ENCODE measurements around the gene PNPLA6.
"Not testable (repeated sequence)": the region's sequence is repeated elsewhere in the genome, so short reads cannot be mapped to it uniquely, and the experiment has no call there.

PNPLA6 gene

DNA sequence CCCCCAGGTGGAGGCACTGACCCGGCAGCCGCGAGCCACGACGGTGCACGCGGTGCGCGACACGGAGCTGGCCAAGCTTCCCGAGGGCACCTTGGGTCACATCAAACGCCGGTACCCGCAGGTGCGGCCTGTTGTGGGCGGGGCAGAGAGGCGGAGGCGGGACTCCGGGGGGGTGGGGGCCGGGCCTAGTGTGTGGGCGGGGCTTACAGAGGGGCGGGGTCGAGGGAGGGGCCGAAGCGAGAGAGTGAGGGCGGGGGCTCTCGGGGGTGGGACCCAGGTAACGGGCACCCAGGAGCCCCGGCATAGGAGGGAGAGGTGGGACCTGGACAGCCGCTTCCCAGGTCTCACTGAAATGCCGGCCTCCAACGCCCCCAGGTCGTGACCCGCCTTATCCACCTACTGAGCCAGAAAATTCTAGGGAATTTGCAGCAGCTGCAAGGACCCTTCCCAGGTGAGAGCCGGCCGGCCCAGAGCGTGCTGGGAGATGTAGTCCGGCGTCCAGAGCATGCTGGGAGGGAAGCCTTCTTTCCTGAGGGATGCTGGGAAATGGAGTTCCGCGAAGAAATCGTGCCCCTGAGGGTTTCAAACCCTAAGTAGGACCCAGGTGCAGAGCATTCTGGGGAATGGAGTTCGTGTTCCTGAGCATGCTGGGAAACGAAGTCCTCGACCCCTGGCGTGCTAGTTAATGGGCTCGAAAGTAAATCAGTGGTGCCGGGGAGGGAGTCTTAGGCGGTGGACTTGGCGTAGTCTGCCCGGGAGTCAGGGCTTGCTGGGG lies 15.7 kb downstream of the PNPLA6 start:
- DNase-seq (ENCODE audit: low read depth in 2 of 3, low spot score in 2 of 3) = no peak

DNA sequence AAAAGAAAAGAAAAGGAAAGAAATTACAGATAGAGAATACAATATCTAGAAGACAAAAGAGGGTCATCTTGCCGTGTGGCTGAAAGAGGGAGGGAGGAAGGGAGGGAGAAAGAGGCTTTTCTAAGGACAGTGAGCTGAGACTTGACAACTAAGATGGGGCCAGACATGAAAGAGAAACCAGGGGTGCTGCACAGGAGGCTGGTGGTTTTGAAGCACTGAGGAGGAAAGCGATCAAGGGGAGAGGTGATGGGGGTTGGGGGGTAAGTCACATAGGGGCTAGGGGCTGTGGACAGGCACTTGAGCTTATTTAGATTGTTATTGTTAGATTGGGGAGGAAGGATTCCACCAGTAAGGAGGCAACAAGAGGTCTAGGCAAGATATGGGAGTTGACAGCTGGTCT lies 17.3 kb downstream of the PNPLA6 start:
- no peak for DNase-seq (ENCODE audit: low read depth in 2 of 3, low spot score in 2 of 3)

DNA sequence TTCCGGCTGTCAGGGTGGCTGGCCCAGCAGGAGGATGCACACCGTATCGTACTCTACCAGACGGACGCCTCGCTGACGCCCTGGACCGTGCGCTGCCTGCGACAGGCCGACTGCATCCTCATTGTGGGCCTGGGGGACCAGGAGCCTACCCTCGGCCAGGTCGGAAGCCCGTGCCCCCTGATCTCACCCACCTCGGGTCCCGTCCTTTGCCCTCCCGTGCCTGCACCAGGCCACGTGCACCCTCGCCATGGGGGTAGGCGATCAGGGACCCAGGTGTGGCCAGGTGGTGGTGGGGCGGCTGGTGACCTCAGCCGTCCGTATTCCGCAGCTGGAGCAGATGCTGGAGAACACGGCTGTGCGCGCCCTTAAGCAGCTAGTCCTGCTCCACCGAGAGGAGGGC lies 19.0 kb downstream of the PNPLA6 start:
- no peak for DNase-seq (ENCODE audit: low read depth in 2 of 3, low spot score in 2 of 3)

DNA sequence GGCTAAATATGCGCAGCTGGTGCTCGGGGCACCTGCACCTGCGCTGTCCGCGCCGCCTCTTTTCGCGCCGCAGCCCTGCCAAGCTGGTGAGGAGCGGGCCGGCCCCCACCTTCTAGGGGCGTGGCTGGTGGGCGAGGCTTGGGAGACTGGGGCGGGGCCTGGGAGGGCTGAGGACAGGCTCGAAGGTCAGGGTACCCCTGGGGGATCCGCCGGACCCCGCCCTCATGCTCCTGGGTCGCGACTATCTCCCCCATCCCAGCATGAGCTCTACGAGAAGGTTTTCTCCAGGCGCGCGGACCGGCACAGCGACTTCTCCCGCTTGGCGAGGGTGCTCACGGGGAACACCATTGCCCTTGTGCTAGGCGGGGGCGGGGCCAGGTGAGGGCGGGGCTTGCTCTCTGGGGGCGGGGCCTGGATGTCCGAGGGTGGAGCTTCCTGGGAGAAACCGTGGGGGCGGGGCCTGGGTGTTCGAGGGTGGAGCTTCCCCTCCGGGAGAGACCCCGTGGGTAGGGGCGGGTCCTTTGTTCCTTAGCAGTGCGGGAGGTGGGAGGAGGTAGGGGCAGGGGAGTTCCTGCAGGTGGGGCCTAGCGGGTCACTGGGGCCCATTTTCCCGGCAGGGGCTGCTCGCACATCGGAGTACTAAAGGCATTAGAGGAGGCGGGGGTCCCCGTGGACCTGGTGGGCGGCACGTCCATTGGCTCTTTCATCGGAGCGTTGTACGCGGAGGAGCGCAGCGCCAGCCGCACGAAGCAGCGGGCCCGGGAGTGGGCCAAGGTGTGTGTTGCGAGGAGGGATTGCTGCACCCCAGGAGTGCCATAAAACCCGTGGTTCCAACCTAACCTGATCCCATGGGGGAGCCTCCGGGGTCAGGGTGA lies 19.7 kb downstream of the PNPLA6 start:
- DNase-seq (ENCODE audit: low read depth in 2 of 3, low spot score in 2 of 3) = no peak

DNA sequence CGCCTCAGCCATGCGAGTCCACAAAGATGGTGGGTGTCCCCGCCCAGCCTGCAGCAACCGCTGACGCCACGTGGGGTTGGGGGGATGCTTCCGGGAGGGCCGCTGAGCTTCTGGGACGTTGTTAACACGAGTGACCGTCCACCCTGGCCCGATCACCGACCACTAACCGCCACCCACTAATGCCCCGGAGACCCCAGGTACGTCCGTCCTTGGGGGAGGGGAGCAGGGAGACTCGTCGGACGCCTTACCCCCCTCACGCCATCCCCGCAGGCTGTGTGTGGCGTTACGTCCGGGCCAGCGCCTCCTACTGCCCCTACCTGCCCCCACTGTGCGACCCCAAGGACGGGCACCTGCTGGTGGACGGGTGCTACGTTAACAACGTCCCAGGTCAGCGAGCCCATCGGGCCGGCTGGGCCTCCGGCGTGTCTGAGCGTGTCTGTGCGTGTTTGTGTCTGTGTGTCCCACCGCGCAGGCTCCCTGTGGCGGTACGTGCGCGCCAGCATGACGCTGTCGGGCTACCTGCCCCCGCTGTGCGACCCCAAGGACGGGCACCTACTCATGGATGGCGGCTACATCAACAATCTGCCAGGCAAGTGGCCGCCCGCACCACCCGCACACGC lies 21.3 kb downstream of the PNPLA6 start:
- no peak for DNase-seq (ENCODE audit: low read depth in 2 of 3, low spot score in 2 of 3)

DNA sequence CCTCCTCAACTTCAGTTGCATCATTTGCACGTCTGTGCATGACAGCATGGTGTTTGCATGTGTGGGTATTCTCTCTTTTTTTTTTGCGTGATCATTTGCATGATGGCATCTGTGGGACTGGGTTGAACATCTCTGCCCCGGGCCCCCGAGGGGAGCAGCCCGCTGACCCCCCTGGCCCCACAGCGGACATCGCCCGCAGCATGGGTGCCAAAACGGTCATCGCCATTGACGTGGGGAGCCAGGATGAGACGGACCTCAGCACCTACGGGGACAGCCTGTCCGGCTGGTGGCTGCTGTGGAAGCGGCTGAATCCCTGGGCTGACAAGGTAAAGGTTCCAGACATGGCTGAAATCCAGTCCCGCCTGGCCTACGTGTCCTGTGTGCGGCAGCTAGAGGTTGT lies 23.1 kb downstream of the PNPLA6 start:
- no peak for DNase-seq (ENCODE audit: low read depth in 2 of 3, low spot score in 2 of 3)

DNA sequence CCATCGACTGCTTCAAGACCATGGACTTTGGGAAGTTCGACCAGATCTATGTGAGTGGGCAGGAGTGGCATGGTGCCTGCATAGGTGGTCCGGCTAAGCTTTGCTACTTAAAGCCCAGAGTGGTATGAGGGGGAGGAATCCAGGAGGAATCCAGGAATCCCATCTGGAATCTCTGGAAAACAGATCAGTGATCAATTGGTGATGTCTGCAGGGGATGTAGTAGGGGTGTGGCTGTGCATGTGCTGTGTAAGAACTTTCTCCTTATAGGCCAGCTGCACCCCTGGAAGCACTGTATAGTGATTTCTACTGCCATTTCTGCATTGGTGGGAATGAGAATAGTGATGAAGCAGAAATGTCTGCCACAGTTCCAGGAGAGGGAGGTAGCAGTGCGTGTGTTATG lies 23.6 kb downstream of the PNPLA6 start:
- no peak for DNase-seq (ENCODE audit: low read depth in 2 of 3, low spot score in 2 of 3)

DNA sequence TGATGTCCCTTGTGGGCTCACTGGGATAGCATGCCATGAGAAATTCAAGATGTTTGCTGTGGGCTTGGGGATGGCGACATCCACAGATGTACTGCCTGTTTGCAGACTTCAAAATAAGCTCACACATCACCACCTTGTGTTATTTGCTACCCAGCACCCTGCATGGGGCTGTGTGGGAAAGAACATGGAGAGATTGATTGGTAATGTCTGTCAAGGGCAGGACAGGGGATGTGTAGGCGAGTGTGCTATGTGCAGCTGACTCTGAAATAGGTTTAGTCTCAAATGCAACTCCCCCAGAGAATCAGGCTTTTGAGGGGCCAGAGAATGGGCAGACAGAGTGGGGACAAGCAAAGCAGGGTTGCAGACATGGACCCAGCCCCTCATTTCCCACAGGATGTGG lies 24.7 kb downstream of the PNPLA6 start:
- no peak for DNase-seq (ENCODE audit: low read depth in 2 of 3, low spot score in 2 of 3)

DNA sequence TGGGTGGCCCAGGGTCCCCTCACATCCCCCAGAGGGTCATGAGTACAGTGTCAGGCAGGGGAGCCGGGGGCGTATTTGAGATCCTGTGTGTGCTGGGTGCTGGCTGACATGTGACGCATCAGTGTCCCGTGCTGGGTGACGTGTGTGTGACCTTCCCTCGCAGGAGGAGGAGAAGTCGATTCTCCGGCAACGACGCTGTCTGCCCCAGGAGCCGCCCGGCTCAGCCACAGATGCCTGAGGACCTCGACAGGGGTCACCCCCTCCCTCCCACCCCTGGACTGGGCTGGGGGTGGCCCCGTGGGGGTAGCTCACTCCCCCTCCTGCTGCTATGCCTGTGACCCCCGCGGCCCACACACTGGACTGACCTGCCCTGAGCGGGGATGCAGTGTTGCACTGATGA lies 25.8 kb downstream of the PNPLA6 start:
- no peak for DNase-seq (ENCODE audit: low read depth in 2 of 3, low spot score in 2 of 3)

DNA sequence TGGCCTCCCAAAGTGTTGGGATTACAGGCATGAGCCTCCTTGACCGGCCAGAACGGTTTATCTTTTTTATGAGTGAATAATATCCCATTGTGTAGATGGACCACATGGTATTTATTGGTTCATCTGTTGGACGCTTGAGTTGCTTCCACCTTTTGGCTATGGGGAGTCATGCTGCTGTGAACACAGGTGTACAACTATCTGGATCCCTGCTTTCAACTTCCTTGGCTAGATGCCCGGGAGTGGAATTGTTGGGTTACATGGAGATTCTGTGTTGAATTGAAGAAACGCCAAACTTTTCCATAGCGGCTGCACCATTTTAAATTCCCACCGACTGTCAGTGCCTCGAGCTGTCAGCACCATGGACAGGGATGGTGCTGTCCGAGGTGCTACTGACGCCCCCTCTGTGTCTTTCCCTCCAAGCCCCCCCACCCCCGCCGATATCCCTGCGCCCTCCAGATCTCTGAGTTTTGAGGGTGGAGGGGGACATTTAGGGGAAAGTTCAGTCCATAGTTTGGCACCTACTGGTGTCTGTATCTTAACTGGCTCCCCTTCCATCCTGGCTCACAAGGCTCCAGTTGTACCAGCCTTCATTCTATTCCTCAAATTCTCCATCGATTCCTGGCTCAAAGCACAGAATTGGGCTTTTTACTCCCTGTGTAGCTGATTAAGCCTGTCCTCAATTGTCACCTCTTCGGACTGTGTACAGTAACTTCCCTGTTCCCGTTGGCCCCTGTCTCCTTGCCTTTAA lies 27.3 kb downstream of the PNPLA6 start:
- DNase-seq (ENCODE audit: low read depth in 2 of 3, low spot score in 2 of 3) = no peak

DNA sequence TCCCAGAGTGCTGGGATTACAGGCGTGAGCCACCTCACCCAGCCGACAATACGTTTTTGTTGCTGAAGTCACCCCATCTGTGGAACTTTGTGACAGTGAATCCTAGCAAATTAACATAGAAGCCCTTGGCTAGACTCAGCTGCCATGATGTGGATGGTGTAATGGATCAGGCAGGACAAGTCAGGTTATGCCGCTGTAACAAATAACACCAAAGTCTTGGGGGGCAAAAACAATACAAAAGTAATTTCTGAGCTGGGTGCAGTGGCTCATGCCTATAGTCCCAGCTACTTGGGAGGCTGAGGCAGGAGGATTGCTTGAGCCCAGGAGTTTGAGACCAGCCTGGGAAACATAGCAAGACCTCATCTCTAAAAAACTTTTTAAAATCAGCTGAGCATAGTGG lies 29.3 kb downstream of the PNPLA6 start:
- DNase-seq (ENCODE audit: low read depth in 2 of 3, low spot score in 2 of 3) = no peak

DNA sequence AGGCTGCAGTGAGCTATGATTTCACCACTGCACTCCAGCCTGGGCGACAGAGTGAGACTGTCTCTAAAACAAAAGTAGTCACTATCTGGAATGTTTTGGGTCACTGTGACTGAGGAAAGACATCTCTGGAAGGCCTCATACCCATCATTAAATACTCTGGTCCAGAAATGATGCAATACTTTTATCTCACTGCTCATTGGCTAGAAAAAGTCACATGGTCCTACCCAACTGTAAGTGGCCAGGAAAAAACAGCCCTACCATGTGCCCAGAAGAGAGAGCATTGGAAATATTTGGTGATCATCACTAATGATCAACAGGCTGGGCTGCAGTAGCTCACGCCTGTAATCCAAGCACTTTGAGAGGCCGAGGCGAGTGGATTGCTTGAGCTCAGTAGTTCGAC lies 29.8 kb downstream of the PNPLA6 start:
- DNase-seq (ENCODE audit: low read depth in 2 of 3, low spot score in 2 of 3) = no peak

DNA sequence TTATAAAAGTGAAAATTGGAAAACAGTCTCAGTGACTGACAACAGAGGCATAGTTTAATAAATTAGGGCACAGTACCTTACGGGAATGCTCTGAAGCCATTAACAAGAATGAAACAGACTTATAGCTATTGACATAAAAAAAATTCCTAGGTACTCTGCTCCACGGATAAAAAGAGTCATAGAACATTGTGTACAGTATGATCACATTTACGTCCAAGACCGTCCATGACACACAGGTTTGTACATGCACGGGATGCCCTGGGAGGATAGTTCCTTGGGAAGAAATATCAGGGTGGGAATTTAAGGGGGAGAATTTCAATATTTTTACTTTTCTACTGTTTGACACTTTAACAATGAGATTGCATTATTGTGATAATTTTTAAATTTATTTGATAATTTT lies 35.2 kb downstream of the PNPLA6 start:
- DNase-seq (ENCODE audit: low read depth in 2 of 3, low spot score in 2 of 3) = no peak

DNA sequence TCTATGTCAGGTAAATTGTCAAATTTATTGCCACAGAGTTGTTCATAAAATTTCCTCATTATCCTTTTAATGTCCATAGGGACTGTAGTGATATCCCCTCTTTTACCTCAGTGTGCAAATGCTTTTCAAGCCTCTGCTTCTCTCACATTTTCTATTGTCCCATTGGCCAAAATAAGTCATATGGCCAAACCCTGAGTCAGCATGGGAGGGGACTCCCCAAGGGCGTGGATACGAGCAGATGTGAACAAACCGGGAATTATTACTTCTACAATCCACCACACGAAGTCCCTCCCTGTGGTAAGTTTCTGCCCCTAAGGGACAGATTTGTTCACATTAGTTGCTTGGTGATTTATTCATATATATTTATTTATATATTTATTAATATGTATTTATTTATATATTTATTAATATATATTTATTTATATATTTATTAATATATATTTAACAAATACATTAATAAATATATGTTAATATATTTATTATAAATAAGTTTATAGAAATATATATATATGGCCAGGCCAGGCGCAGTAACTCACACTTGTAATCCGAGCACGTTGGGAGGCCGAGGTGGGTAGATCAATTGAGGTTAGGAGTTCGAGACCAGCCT lies 40.0 kb downstream of the PNPLA6 start:
- no peak for DNase-seq (ENCODE audit: low read depth in 2 of 3, low spot score in 2 of 3)

DNA sequence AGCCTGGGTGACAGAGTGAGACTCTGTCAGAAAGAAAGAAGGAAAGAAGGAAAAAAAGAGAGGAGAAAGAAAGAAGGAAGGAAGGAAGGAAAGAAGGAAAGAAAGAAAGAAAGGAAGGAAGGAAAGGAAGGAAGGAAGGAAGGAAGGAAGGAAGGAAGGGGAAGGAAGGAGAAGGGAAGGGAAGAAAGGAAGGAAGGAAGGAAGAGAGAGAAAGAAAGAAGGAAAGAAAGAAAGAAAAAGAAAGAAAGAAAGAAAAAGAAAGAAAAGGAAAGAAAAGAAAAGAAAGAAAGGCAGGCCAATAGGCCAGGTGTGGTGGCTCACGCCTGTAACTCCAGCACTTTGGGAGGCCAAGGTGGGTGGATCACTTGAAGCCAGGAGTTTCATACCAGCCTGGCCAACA lies 41.9 kb downstream of the PNPLA6 start:
- not testable (repeated sequence) for DNase-seq (ENCODE audit: low read depth in 2 of 3, low spot score in 2 of 3)

DNA sequence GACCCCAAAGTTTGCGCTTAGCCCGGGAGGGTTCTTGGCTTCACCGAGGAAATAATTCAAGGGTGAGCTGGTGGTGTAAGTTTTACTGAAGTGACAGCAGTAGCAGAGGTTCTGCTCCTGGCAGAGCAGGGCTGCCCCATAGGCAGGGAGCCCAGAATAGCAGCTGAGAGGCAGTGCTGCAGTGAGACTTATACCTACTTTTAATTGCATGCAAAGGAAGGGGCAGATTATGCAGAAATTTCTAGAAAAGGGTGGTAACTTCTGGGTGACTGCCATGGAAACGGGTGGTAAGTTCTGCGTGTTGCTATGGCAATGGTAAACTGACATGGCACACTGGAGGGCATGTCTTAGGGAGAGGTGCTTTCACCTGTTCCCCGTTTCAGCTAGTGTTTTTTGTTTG lies 42.6 kb downstream of the PNPLA6 start:
- DNase-seq (ENCODE audit: low read depth in 2 of 3, low spot score in 2 of 3) = no peak

DNA sequence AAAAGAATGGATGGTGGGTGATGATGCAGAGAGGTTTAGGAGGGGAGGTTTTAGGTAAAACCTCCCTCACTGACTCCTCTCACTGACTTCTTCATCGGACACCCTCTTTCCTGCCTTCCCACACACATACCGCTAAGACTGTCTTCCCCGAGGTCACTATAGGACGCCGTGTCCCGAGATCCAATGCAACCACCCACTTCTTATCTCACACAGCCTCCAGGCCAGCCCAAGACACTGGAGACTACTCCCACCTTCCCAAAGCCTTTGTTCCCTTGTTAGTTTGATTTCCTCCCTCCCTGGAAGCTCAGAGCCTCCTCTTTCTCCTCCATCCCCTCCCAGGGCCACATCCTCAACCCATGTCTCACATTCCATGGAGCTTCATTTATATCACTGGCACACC lies 43.7 kb downstream of the PNPLA6 start:
- no peak for DNase-seq (ENCODE audit: low read depth in 2 of 3, low spot score in 2 of 3)

DNA sequence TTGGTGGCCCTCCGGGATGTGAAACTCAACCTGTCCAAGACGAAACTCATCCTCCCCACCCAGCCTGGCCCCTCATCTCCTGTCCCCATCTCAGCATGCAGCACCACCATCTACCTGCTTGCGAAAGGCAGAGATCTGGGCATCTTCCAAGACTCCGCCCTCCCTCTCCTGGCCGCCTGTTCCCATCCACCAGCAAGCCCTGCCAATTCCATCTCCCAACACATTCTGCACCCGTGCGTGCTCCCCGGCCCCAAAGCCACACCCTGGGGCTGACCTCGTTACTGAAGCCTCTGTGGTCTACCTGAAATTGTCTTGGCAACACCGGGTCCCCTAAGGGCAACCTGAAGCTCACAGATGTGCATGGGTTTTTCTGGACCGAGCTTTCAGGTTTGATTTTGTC lies 46.9 kb downstream of the PNPLA6 start:
- no peak for DNase-seq (ENCODE audit: low read depth in 2 of 3, low spot score in 2 of 3)

DNA sequence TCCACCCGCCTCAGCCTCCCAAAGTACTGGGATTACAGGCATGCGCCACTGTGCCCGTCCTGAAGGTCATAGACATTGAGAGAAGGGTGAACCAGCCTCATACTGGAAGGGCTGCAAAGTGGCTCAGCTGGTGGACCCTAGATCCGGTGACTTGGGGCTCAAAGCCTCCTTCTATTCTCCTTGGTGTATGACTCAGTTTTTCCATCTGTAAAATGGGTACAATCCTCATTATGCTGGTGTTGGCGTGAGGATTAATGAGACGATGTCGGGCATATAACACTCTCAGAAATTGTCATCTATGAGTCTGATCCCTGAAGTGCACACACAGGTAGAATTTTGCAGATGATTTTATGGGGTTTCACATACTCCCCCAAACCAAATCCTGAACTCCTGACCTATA lies 54.3 kb downstream of the PNPLA6 start:
- no peak for DNase-seq (ENCODE audit: low read depth in 2 of 3, low spot score in 2 of 3)

DNA sequence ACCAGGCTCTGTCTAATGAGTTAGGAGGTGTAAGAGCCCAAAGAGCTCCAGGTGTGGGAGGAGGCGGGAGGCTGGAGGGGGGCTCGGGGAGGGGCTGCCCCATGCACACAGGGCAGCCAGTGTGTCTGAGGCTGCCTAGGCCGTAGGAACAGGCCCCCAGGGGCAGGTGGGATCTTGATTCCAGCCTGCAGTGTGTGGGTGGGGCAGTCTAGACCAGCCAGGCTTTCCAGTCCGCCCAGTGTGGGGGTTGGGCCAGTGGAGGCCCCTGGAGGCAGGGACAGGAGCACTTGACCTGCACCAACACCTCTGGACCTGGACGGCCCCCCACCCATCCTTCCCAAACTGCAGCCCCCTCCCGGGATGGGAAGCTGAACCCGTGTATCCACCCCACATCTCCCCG lies 54.7 kb downstream of the PNPLA6 start:
- DNase-seq (ENCODE audit: low read depth in 2 of 3, low spot score in 2 of 3) = no peak

All from activated CD8-positive, alpha-beta memory T cell treated with anti-CD3 and anti-CD28 coated beads for 48 hours (primary cell).